K562 (cell line): ENCODE measurements around the gene LMO4. TPM values are rescaled to one million over a fixed set of nuclear protein-coding genes. Genes with fewer than 3 reads are reported as not detected.
A peak's percentile ranks its signal among the peaks of the same experiment; 100 is the strongest.

Source experiments
- ADNP ChIP-seq: fragments of 200-800 bp; sonication (Bioruptor generic); IDR thresholded peaks from 2 replicates; pipeline ENCODE4 v1.6.1; 2016; ENCODE audit warnings: missing genetic modification characterization, missing compliant biosample characterization
- ATF7 ChIP-seq: fragments of 450-650 bp; IDR thresholded peaks from 2 replicates; pipeline ENCODE4 v1.7.1; 2014; ENCODE audit warnings: mild to moderate bottlenecking, moderate library complexity
- C11orf30 ChIP-seq: fragments of 450-650 bp; IDR thresholded peaks from 2 replicates; pipeline ENCODE4 v1.6.1; 2016; ENCODE audit warnings: low read depth, mild to moderate bottlenecking
- CBFA2T3 ChIP-seq: fragments of 450-650 bp; IDR thresholded peaks from 2 replicates; pipeline ENCODE4 v1.6.1; 2017
- COPS2 ChIP-seq: fragments of 450-650 bp; conservative IDR thresholded peaks from 2 replicates; pipeline ENCODE4 v1.6.1; 2016; ENCODE audit warnings: mild to moderate bottlenecking, moderate library complexity
- CREB5 ChIP-seq: fragments of 250-450 bp; sonication (Bioruptor Pico); IDR thresholded peaks from 2 replicates; pipeline ENCODE4 v1.5.0; 2020; ENCODE audit warnings: mild to moderate bottlenecking
- CREM ChIP-seq: IDR thresholded peaks from 2 replicates; pipeline ENCODE4 v1.6.1; 2014; ENCODE audit warnings: antibody characterized with exemption, low read depth
- ETV5 ChIP-seq: sonication (generic); formaldehyde crosslinking; IDR thresholded peaks from 2 replicates; pipeline ENCODE4 v1.4.0; 2020; ENCODE audit warnings: low read depth, mild to moderate bottlenecking, missing genetic modification reagents
- FOXP4 ChIP-seq: sonication (generic); formaldehyde crosslinking; IDR thresholded peaks from 2 replicates; pipeline ENCODE4 v1.8.0; 2022; ENCODE audit warnings: mild to moderate bottlenecking, missing genetic modification reagents, borderline replicate concordance
- GABPA ChIP-seq: fragments of 200-800 bp; sonication (Bioruptor generic); conservative IDR thresholded peaks from 2 replicates; pipeline ENCODE4 v1.6.1; 2016; ENCODE audit warnings: low read depth, missing genetic modification characterization, missing compliant biosample characterization
- KAT7 ChIP-seq: sonication (generic); formaldehyde crosslinking; IDR thresholded peaks from 2 replicates; pipeline ENCODE4 v1.8.0; 2022; ENCODE audit warnings: missing genetic modification reagents, mild to moderate bottlenecking, borderline replicate concordance
- L3MBTL2 ChIP-seq: fragments of 450-650 bp; IDR thresholded peaks from 2 replicates; pipeline ENCODE4 v1.6.1; 2016; ENCODE audit warnings: mild to moderate bottlenecking, moderate library complexity
- MYNN ChIP-seq, 2 experiments: sonication (generic); formaldehyde crosslinking in 1 of 2; IDR thresholded peaks; 2 replicates each; pipeline versions ENCODE4 v1.5.0 to v1.6.1; 2016 to 2020; ENCODE audit warnings: antibody characterized with exemption in 1 of 2, missing genetic modification reagents in 1 of 2
- OTX1 ChIP-seq: fragments of 450-650 bp; formaldehyde crosslinking; IDR thresholded peaks from 2 replicates; pipeline ENCODE4 v1.4.0; 2022; ENCODE audit warnings: mild to moderate bottlenecking
- PHB ChIP-seq: fragments of 250-450 bp; sonication (Bioruptor Pico); IDR thresholded peaks from 2 replicates; pipeline ENCODE4 v1.5.0; 2021
- POLR2A ChIP-seq: fragments of 450-650 bp; conservative IDR thresholded peaks from 2 replicates; pipeline ENCODE4 v1.6.1; 2016
- RB1 ChIP-seq: fragments of 450-650 bp; IDR thresholded peaks from 2 replicates; pipeline ENCODE4 v1.6.1; 2017; ENCODE audit warnings: low read depth, mild to moderate bottlenecking
- RFX5 ChIP-seq: IDR thresholded peaks from 2 replicates; pipeline ENCODE4 v1.6.1; 2011; ENCODE audit warnings: low read depth, mild to moderate bottlenecking, improper control_type of control experiment, low read length
- SIX5 ChIP-seq, 2 experiments: IDR thresholded peaks; 2 replicates each; pipeline ENCODE4 v1.6.1; 2011; ENCODE audit warnings: low read length in 2 of 2, borderline replicate concordance in 1 of 2, low read depth in 1 of 2, mild to moderate bottlenecking in 1 of 2, moderate library complexity in 1 of 2; ENCODE audit not compliant: insufficient read depth in 1 of 2
- SMAD4 ChIP-seq: fragments of 250-450 bp; sonication (Bioruptor Pico); conservative IDR thresholded peaks from 2 replicates; pipeline ENCODE4 v1.8.0; 2021; ENCODE audit warnings: inconsistent platforms, mild to moderate bottlenecking, moderate library complexity
- TAF15 ChIP-seq: fragments of 200-400 bp; formaldehyde crosslinking; IDR thresholded peaks from 2 replicates; pipeline ENCODE4 v1.6.1; 2017; ENCODE audit warnings: mild to moderate bottlenecking, low read depth, low read length, moderate library complexity
- TCF7 ChIP-seq: sonication (generic); IDR thresholded peaks from 2 replicates; pipeline ENCODE4 v1.6.1; 2016; ENCODE audit warnings: antibody characterized with exemption, borderline replicate concordance
- XRCC3 ChIP-seq: fragments of 450-650 bp; IDR thresholded peaks from 2 replicates; pipeline ENCODE4 v1.6.1; 2017; ENCODE audit warnings: mild to moderate bottlenecking, moderate library complexity
- ZBTB2 ChIP-seq: fragments of 450-650 bp; IDR thresholded peaks from 2 replicates; pipeline ENCODE4 v1.6.1; 2016; ENCODE audit warnings: antibody characterized with exemption
- ZNF253 ChIP-seq: fragments of 250-450 bp; sonication (Bioruptor Pico); conservative IDR thresholded peaks from 2 replicates; pipeline ENCODE4 v1.6.1; 2021; ENCODE audit warnings: mild to moderate bottlenecking
- ZNF311 ChIP-seq: fragments of 250-450 bp; sonication (Bioruptor Pico); IDR thresholded peaks from 2 replicates; pipeline ENCODE4 v1.4.0; 2020; ENCODE audit warnings: mild to moderate bottlenecking, moderate library complexity
- ZNF551 ChIP-seq: fragments of 250-450 bp; sonication (Bioruptor Pico); IDR thresholded peaks from 2 replicates; pipeline ENCODE4 v1.5.0; 2021; ENCODE audit warnings: mild to moderate bottlenecking, moderate library complexity
- ZNF561 ChIP-seq: fragments of 450-650 bp; formaldehyde crosslinking; conservative IDR thresholded peaks from 2 replicates; pipeline ENCODE4 v1.4.0; 2020; ENCODE audit warnings: mild to moderate bottlenecking, moderate library complexity
- ZNF583 ChIP-seq: fragments of 250-450 bp; sonication (Bioruptor Pico); IDR thresholded peaks from 2 replicates; pipeline ENCODE4 v1.4.0; 2020
- polyA plus RNA-seq, 8 experiments: library from polyadenylated mRNA; depleted of rRNA in 4 of 8; stranded (reverse) in 5 of 8; unstranded in 3 of 8; fragments of >200 nt; fragmentation: Nextera tagmentation in 2 of 8; fragmentation: Illumina TruSeq in 1 of 8; extraction: Ambion mirVana in 2 of 8; extraction: Trizol in 1 of 8; gene quantifications; 2 replicates each; pipeline versions ENCODE4 v1.2.1 to v1.2.3, GENCODE V29; 2011 to 2014; ENCODE audit warnings: inconsistent platforms in 1 of 8, missing spikeins in 1 of 8
- total RNA-seq, 7 experiments: library from RNA; depleted of rRNA in 6 of 7; stranded (reverse); fragments of >200 nt in 6 of 7; fragmentation: Illumina TruSeq in 2 of 7; extraction: Trizol in 2 of 7; gene quantifications; 2 replicates each; pipeline versions ENCODE4 v1.2.1 to v1.2.3, GENCODE V29; 2011 to 2021; ENCODE audit warnings: low replicate concordance in 1 of 7

LMO4 gene
- total and polyA plus RNA-seq, 9 of the 15 experiments (the other 6 are each of a cell fraction or from before 2014, with no cell fraction given) = 3.1 to 35.3 (median 22.4) TPM

- TF ChIP-seq RB1 = peak; percentile 86
- TF ChIP-seq SIX5 (IDR thresholded peaks at IDR 0.05; ENCODE audit: borderline replicate concordance in 1 of 2, insufficient read depth in 1 of 2, low read depth in 1 of 2, low read length in 2 of 2) = no peak
- TF ChIP-seq ZNF311 (CRISPR knock-in tag) = no peak
- TF ChIP-seq OTX1 (CRISPR knock-in tag) = no peak
- TF ChIP-seq ADNP (tag) = no peak
- TF ChIP-seq SMAD4 (CRISPR knock-in tag) = peak; percentile 61
- no peak for TF ChIP-seq XRCC3
- TF ChIP-seq FOXP4 (CRISPR knock-in tag) = no peak
- TF ChIP-seq POLR2A = peak; percentile 56
- TF ChIP-seq ZBTB2 = no peak
- TF ChIP-seq RFX5 = no peak
- no peak for TF ChIP-seq ZNF583
- no peak for TF ChIP-seq ZNF551 (CRISPR knock-in tag)
- no peak for TF ChIP-seq TCF7
- TF ChIP-seq CREM = no peak
- TF ChIP-seq CBFA2T3 = no peak
- TF ChIP-seq KAT7 = no peak
- TF ChIP-seq ETV5 (CRISPR knock-in tag) = no peak
- TF ChIP-seq L3MBTL2 = no peak
- no peak for TF ChIP-seq ZNF253
- TF ChIP-seq TAF15 = no peak
- TF ChIP-seq GABPA (tag) = peak; percentile 79
- TF ChIP-seq C11orf30 = no peak
- TF ChIP-seq CREB5 (CRISPR knock-in tag) = no peak
- no peak for TF ChIP-seq ATF7
- no peak for TF ChIP-seq ZNF561 (CRISPR knock-in tag)
- TF ChIP-seq PHB (CRISPR knock-in tag) = no peak
- TF ChIP-seq MYNN (IDR thresholded peaks at IDR 0.05) = no peak
- TF ChIP-seq MYNN (CRISPR knock-in tag; IDR thresholded peaks at IDR 0.05) = no peak
- TF ChIP-seq COPS2 = no peak
Measured at GRCh38 chr1:87335175-87335884, 6.7 kb downstream of the LMO4 start (continued).
